Hindlimb muscle (tissue), 1 donor: Measurements from ENCODE around the gene CROCC2. TPM values are rescaled to one million over a fixed set of nuclear protein-coding genes. Genes with fewer than 3 reads are reported as not detected.
A peak's percentile ranks its signal among the peaks of the same experiment; 100 is the strongest.

Source experiments
- DNase-seq: peaks from one replicate; pipeline ENCODE4 v3.0.0-alpha.2; 2013
- polyA plus RNA-seq: library from polyadenylated mRNA; unstranded; fragments of 120-200 nt; gene quantifications from one replicate; pipeline ENCODE4 v1.2.1, GENCODE V29; 2013; ENCODE audit not compliant: insufficient read length

Gene CROCC2
- polyA plus RNA-seq, 1 donor = 0.22 TPM

GRCh38 chr2:240909216-240909974 lies 3.3 kb downstream of the CROCC2 start:
- DNase-seq = no peak

GRCh38 chr2:240911641-240912265 lies 5.6 kb downstream of the CROCC2 start:
- DNase-seq = no peak

- DNase-seq = no peak
Measured at GRCh38 chr2:240912878-240913809, 7.0 kb downstream of the CROCC2 start.

GRCh38 chr2:240913810-240914644 lies 7.9 kb downstream of the CROCC2 start:
- peak; percentile 67 for DNase-seq

- DNase-seq = no peak
Measured at GRCh38 chr2:240914645-240915525, 8.7 kb downstream of the CROCC2 start.

GRCh38 chr2:240915526-240916341 lies 9.6 kb downstream of the CROCC2 start:
- DNase-seq = no peak

- DNase-seq = peak; percentile 60
Measured at GRCh38 chr2:240916571-240917008, 10.5 kb downstream of the CROCC2 start.

- no peak for DNase-seq
Measured at GRCh38 chr2:240917009-240917683, 11.0 kb downstream of the CROCC2 start.

GRCh38 chr2:240917684-240918257 lies 11.6 kb downstream of the CROCC2 start:
- no peak for DNase-seq

GRCh38 chr2:240918258-240919091 lies 12.3 kb downstream of the CROCC2 start:
- DNase-seq = no peak

GRCh38 chr2:240919161-240919781 lies 13.1 kb downstream of the CROCC2 start:
- no peak for DNase-seq

GRCh38 chr2:240919786-240920782 lies 13.9 kb downstream of the CROCC2 start:
- no peak for DNase-seq

GRCh38 chr2:240920783-240921231 lies 14.7 kb downstream of the CROCC2 start:
- DNase-seq = no peak

- no peak for DNase-seq
Measured at GRCh38 chr2:240921311-240921994, 15.3 kb downstream of the CROCC2 start.

- DNase-seq = no peak
Measured at GRCh38 chr2:240921995-240922244, 15.8 kb downstream of the CROCC2 start.
